GM20000 (cell line): ENCODE results near the gene ADA.
"Not testable (repeated sequence)": the region's sequence is repeated elsewhere in the genome, so short reads cannot be mapped to it uniquely, and the experiment has no call there.

Source experiments
- DNase-seq: peaks from one replicate; pipeline ENCODE4 v3.0.0; 2012; ENCODE audit warnings: low spot score
- CTCF ChIP-seq: IDR thresholded peaks from 2 replicates; pipeline ENCODE4 v1.5.1; 2012; ENCODE audit warnings: mild to moderate bottlenecking, control low read depth; ENCODE audit errors: extremely low read depth, missing control alignments

ADA gene

GRCh38 chr20:44651684-44652423 is at the start of gene ADA:
TSS of gene ADA (minus strand) at chr20:44651699. CDS start at chr20:44651607, 92 bp downstream.
- no peak for TF ChIP-seq CTCF
- DNase-seq, result peak; percentile 77

GRCh38 chr20:44700306-44700705 is 48.8 kb upstream of the ADA start:
- no peak for DNase-seq
- no peak for TF ChIP-seq CTCF

GRCh38 chr20:44698351-44698750 is 46.9 kb upstream of the ADA start:
- no peak for DNase-seq
- no peak for TF ChIP-seq CTCF

GRCh38 chr20:44697041-44697440 is 45.5 kb upstream of the ADA start:
- DNase-seq, result not testable (repeated sequence)

GRCh38 chr20:44696315-44696714 is 44.8 kb upstream of the ADA start:
- TF ChIP-seq CTCF, result no peak
- no peak for DNase-seq

- no peak for TF ChIP-seq CTCF
- DNase-seq, result no peak
These were observed 44.3 kb upstream of the ADA start for GRCh38 chr20:44695674-44696300.

GRCh38 chr20:44695295-44695673 is 43.8 kb upstream of the ADA start:
- no peak for DNase-seq
- TF ChIP-seq CTCF, result no peak

- TF ChIP-seq CTCF, result no peak
- no peak for DNase-seq
These were observed 42.7 kb upstream of the ADA start for GRCh38 chr20:44694159-44694558.
